Measurements from ENCODE around the gene GOLGA1.

The GOLGA1 gene, protein sequence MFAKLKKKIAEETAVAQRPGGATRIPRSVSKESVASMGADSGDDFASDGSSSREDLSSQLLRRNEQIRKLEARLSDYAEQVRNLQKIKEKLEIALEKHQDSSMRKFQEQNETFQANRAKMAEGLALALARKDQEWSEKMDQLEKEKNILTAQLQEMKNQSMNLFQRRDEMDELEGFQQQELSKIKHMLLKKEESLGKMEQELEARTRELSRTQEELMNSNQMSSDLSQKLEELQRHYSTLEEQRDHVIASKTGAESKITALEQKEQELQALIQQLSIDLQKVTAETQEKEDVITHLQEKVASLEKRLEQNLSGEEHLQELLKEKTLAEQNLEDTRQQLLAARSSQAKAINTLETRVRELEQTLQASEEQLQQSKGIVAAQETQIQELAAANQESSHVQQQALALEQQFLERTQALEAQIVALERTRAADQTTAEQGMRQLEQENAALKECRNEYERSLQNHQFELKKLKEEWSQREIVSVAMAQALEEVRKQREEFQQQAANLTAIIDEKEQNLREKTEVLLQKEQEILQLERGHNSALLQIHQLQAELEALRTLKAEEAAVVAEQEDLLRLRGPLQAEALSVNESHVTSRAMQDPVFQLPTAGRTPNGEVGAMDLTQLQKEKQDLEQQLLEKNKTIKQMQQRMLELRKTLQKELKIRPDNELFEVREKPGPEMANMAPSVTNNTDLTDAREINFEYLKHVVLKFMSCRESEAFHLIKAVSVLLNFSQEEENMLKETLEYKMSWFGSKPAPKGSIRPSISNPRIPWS

GRCh38 chr9:124940894-124941678, at the start of gene GOLGA1:
GOLGA1 (minus strand) TSS chr9:124941083; CDS start chr9:124938711, 2,372 bp downstream.
- peak; percentile 68 for DNase-seq (ENCODE audit: low read depth)
- H3K4me3 ChIP-seq (ENCODE audit: low read depth, low read length), result peak within 1 kb of the TSS; percentile 83
- TF ChIP-seq CTCF (IDR thresholded peaks at IDR 0.05; ENCODE audit: low read depth, low read length, missing control alignments), result no peak

- DNase-seq (ENCODE audit: low read depth), result no peak
- H3K4me3 ChIP-seq (ENCODE audit: low read depth, low read length), result no peak overlapping the region
- no peak for TF ChIP-seq CTCF (IDR thresholded peaks at IDR 0.05; ENCODE audit: low read depth, low read length, missing control alignments)
Measured at GRCh38 chr9:124983698-124984097, 42.8 kb upstream of the GOLGA1 start.

DNA sequence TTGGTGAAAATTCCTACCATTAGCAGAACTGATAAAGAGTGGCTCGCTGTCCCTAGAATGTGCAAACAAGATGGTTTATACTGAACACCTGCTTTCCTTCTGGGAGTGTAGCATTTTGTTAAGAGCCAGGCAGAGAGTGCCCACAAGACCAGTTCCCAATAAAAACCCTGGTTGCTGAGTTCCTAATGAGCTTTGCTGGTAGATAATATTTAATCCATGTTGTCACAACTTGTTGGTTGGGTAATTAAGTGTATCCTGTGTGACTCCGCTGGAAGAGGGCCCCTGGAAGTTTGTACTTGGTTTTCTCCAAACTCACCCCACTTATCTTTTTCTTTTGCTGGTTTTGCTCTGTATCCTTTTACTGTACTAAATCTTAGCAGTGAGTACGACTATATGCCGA, 39.5 kb upstream of the GOLGA1 start:
- H3K4me3 ChIP-seq (ENCODE audit: low read depth, low read length), result no peak overlapping the region
- TF ChIP-seq CTCF (IDR thresholded peaks at IDR 0.05; ENCODE audit: low read depth, low read length, missing control alignments), result no peak

DNA sequence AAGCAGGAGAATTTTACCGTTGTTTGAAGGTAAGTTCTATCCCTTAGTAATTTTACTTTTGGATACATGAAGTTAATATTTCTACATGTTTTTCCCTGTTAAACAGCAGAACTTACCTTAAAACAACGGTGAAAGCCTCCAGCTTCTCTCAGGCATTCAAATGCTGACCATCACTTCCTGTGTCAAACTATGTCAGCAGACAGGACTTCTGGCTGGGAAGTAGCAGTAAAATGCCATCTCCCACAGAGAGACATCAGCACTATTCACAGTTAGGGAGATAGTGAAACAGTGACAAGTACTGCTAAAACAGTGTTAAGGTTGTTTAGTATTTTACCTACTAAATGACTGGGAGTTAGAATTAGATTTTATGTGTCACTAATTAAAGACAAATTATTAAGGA, 34.2 kb upstream of the GOLGA1 start:
- no peak for DNase-seq (ENCODE audit: low read depth)
- no peak overlapping the region for H3K4me3 ChIP-seq (ENCODE audit: low read depth, low read length)
- TF ChIP-seq CTCF (IDR thresholded peaks at IDR 0.05; ENCODE audit: low read depth, low read length, missing control alignments), result no peak

More for the DNA sequence above, 39.5 kb upstream of the GOLGA1 start:
- no peak for DNase-seq (ENCODE audit: low read depth)

- H3K4me3 ChIP-seq (ENCODE audit: low read depth, low read length), result no peak overlapping the region
- no peak for TF ChIP-seq CTCF (IDR thresholded peaks at IDR 0.05; ENCODE audit: low read depth, low read length, missing control alignments)
- no peak for DNase-seq (ENCODE audit: low read depth)
Measured at GRCh38 chr9:124973807-124974206, 32.9 kb upstream of the GOLGA1 start.

DNA sequence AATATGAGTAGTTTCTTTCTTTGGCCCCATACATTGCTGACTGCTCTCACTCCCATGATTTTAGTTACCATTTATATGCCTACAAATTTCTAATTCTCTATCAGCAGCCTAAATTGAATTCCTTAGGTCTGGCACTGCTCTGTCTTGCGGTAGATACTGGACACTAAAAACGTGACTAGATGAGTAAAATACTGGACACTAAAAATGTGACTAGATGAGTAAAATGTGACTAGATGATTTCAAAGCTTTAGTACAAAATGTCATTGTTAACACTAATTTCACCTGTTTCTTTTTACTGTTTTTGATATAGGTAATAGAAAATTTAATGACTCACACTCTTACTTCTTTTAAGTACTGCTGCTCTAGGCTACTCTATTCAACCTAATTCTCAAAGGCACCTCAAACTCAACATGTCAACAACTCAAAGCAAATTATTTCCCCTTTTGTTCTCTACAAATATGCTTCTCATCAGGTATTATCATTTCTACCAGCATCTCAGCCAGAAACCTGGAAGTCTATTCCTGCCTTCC, 31.4 kb upstream of the GOLGA1 start:
- H3K4me3 ChIP-seq (ENCODE audit: low read depth, low read length), result no peak overlapping the region
- no peak for TF ChIP-seq CTCF (IDR thresholded peaks at IDR 0.05; ENCODE audit: low read depth, low read length, missing control alignments)
- no peak for DNase-seq (ENCODE audit: low read depth)

All from GM12864 (cell line).